ENCODE data around the gene BAIAP2. TPM values are rescaled to one million over a fixed set of nuclear protein-coding genes. Genes with fewer than 3 reads are reported as not detected.

The BAIAP2 gene
- total and polyA plus RNA-seq, 2 of the 13 experiments (the other 11 are each of a cell fraction or from before 2014, with no cell fraction given): 22.5 to 24.0 TPM

DNA sequence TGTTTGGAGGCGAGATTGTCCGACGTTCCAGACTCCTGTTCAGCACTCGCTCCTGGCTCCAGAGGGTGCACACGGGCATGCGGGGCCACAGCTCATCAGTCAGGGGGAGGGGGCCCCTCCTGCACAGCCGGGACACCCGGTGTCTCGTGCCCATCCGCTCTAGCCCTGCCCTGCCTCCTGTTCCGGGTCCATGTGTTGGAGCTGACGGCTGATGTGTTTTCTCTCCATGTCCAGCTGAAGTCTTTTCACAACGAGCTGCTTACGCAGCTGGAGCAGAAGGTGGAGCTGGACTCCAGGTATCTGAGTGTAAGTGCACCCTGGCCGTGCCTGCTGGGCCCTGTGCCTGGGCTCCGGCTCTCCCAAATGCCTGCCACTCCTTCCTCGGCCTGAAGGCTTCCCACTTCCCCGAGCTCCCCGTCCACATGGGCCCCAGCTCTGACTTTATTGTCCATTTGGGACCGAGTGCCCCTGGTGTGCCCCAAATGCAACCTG is 50.5 kb downstream of the BAIAP2 start (continued):
- no peak for TF ChIP-seq IRX3 (CRISPR knock-in tag; IDR thresholded peaks at IDR 0.05; ENCODE audit: borderline replicate concordance, low read depth)
- TF ChIP-seq KLF9 (CRISPR knock-in tag; IDR thresholded peaks at IDR 0.05; ENCODE audit: low read depth): no peak

DNA sequence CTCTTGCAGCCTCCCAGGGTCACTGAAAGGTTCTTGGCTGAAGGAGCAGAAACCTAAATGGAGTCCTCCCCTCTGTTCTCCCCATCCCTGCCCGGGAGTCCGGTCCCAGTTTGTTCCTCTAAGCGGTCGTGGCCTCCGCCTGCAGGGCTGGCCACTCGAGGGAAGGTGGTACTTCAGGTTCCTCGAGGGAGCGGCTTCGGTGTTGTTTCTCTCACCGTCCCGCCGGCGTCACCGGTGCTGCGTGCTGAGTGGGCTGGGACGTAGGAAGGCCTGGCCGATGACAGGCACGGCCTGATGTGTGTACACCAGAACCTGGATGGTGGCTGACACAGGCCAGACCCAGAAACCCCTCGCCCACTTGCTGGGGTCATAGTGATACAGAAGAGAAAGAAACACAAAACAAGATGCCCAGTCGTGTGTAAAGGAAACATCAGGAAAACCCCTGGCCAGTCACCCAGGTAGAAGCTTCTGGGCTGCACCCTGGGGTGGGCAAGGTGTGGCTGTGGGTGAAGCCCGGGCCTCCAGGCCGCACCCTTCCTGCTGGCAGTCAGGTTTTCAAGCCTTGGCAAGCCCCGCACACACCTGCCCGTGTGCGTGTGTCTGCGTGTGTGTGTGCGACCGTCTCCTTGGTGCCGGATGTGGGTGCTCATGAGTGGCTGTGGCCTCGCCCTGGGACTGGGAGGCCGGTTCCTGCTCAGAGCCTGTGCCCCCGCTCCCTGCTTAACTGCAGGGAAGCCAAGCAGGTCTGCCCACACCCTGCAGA is 52.0 kb downstream of the BAIAP2 start:
- no peak overlapping the region for H3K9ac ChIP-seq (ENCODE audit: insufficient read depth, low read depth, low read length)
- WGBS (ENCODE audit: low lambda C conversion rate): 96% methylated on average over 23 of the region's 32 CpGs
- H3K79me2 ChIP-seq (ENCODE audit: insufficient read depth, low read length): peaks cover 4% of the 10 kb centered on the region
- no peak overlapping the region for H3K4me3 ChIP-seq (replicated peaks in 1 of 3; ENCODE audit: insufficient read depth in 1 of 3, low read depth in 2 of 3, low read length in 3 of 3)
- H2AFZ ChIP-seq (ENCODE audit: low read length): no peak overlapping the region
- no peak for TF ChIP-seq BCL6 (CRISPR knock-in tag; IDR thresholded peaks at IDR 0.05)
- no peak for TF ChIP-seq GATAD1 (CRISPR knock-in tag; IDR thresholded peaks at IDR 0.05)
- no peak for TF ChIP-seq ZNF224 (CRISPR knock-in tag; IDR thresholded peaks at IDR 0.05)
- TF ChIP-seq, protein P1, sequence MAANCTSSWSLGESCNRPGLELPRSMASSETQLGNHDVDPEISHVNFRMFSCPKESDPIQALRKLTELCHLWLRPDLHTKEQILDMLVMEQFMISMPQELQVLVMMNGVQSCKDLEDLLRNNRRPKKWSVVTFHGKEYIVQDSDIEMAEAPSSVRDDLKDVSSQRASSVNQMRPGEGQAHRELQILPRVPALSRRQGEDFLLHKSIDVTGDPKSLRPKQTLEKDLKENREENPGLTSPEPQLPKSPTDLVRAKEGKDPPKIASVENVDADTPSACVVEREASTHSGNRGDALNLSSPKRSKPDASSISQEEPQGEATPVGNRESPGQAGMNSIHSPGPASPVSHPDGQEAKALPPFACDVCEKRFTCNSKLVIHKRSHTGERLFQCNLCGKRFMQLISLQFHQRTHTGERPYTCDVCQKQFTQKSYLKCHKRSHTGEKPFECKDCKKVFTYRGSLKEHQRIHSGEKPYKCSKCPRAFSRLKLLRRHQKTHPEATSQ (CRISPR knock-in tag; IDR thresholded peaks at IDR 0.05; ENCODE audit: borderline replicate concordance): no peak
- TF ChIP-seq SOX13 (IDR thresholded peaks at IDR 0.05): no peak
- no peak for TF ChIP-seq SOX13 (CRISPR knock-in tag; conservative IDR thresholded peaks at IDR 0.05 in 1 of 2, IDR thresholded peaks at IDR 0.05 in 1 of 2)
- TF ChIP-seq SIX4 (CRISPR knock-in tag; IDR thresholded peaks at IDR 0.05): no peak
- no peak for DNase-seq (ENCODE audit: low spot score)
- no peak overlapping the region for H3K4me2 ChIP-seq (ENCODE audit: low read depth, low read length)
- no peaks in the 10 kb centered on the region for H4K20me1 ChIP-seq (ENCODE audit: insufficient read depth, low read length)
- ChIA-PET POLR2A (no interaction called here), CTCF (ENCODE audit: low intra/inter-chr PET ratio, low total read pairs) (no interaction called here)
- FAIRE-seq: no peak
- H3K4me1 ChIP-seq (ENCODE audit: insufficient read depth, low read length): peaks cover 29% of the 10 kb centered on the region
- ATAC-seq: no peak
- no peak overlapping the region for H3K27ac ChIP-seq (ENCODE audit: extremely low read length, insufficient read depth, low read length)
- in situ Hi-C loops (cut with HindIII; ENCODE audit: extremely low pct_ligation_motif_present, low pct_unique_long_range_greater_than_20kb): no loop called here
- H3K27me3 ChIP-seq (ENCODE audit: control insufficient read depth in 1 of 2, insufficient read depth in 2 of 2, low read length in 2 of 2): no peaks in the 10 kb centered on the region
- peaks cover 29 to 45% of the 10 kb centered on the region in 2 experiments for H3K36me3 ChIP-seq (replicated peaks in 1 of 2; ENCODE audit: control insufficient read depth in 1 of 2, insufficient read depth in 2 of 2, low read length in 2 of 2)
- BruUV-seq (replicated peaks): no TSS peak
- intact Hi-C loops (cut with micrococcal nuclease; ENCODE audit: unreplicated experiment): no loop called here
- no peaks in the 10 kb centered on the region for H3K9me3 ChIP-seq (ENCODE audit: low read length)
